Left renal pelvis (tissue), 4 donors: ENCODE results near the gene VIPAS39. TPM values are rescaled to one million over a fixed set of nuclear protein-coding genes. Genes with fewer than 3 reads are reported as not detected.
"Not testable (repeated sequence)": the region's sequence is repeated elsewhere in the genome, so short reads cannot be mapped to it uniquely, and the experiment has no call there.

Experiments
- DNase-seq, 4 donors: peaks; one replicate each; pipeline ENCODE4 v3.0.0-alpha.2; 2013; ENCODE audit warnings: low read depth in 4 of 4, low spot score in 3 of 4
- polyA plus RNA-seq, 4 donors: library from polyadenylated mRNA; unstranded; fragments of 120-200 nt; gene quantifications; one replicate each; pipeline ENCODE4 v1.2.1, GENCODE V29; 2013; ENCODE audit not compliant: insufficient read length in 4 of 4

VIPAS39 gene
- polyA plus RNA-seq, 4 donors = 25.0 to 34.6 (median 30.6) TPM

DNA sequence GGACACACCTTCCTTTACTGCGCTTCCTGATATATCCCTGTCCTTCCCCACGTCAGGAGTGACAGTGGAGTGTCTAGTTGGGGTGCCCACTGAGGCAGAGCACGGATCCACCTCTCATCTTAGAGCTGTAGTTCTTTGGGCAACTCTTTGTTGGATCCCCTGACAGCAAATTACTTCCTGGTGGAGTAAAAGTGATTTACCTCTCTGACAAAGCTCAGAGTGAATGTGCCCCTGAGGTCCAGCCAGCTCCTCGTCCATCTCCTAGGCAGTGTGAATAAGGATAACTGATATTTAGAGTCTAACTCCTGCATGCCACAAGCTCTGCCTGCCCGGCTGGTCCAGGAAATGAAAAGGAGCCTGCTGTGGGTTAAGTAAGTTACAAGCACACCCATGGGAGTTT lies 16.5 kb upstream of the VIPAS39 start:
- DNase-seq = no peak

GRCh38 chr14:77470224-77470870 lies 12.9 kb upstream of the VIPAS39 start:
- DNase-seq = no peak

GRCh38 chr14:77469539-77469938 lies 12.1 kb upstream of the VIPAS39 start:
- DNase-seq = no peak

DNA sequence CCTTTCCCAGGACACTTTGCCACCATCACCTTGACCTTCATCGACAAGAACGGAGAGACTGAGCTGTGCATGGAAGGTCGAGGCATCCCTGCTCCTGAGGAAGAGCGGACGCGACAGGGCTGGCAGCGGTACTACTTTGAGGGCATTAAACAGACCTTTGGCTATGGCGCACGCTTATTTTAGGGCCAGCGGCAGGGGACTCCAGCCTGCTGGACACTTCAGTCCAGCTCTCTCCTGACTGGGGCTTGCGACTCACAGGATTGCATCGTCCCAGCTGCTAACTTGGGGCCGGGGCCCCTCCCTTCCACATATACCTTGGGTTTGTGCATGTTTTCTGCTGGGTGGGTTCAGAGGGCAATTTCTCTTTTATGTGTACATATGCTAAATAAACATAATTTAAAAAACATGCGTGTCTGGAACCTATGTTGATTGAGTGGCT lies 11.7 kb upstream of the VIPAS39 start:
- no peak for DNase-seq

- DNase-seq = no peak
These were observed 10.4 kb upstream of the VIPAS39 start for GRCh38 chr14:77467801-77468200.

DNA sequence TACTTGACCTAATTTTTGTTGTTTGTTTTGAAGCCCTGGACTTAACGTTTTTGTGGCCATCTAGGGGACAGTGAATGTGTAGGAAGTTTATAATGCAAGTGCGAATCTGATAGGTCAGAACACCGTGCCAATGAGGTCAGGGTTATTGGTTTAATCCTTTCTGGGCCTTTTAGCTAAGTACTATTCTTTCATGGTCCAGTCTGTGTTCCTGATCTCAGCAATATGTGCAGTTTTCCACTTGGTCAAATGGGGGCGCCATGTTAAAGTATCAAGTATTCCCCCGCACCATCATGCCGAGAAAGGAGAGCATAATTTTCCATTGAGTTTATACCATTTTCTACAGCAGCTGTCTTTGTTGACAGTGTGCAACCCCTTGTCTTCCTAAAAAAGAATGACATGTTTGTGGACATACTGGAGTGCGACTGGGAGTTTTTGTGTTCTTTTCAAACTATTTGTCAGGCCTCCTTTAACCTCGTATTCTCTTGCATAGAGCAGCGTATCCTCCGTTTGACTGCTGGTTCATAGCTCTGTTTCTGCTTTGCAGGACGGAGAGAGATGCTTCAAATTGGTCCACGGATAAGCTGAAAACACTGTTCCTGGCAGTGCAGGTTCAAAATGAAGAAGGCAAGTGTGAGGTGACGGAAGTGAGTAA lies 1.8 kb upstream of the VIPAS39 start:
- DNase-seq = peak in 3 of 4 donors; percentile 58 to 64 (median 64)

GRCh38 chr14:77458249-77458950 lies 999 bp upstream of the VIPAS39 start:
- no peak for DNase-seq

GRCh38 chr14:77457115-77457521 lies 283 bp downstream of the VIPAS39 start:
- DNase-seq = no peak

GRCh38 chr14:77455966-77456640 lies 1.3 kb downstream of the VIPAS39 start:
- no peak for DNase-seq

GRCh38 chr14:77442196-77442595 lies 15.2 kb downstream of the VIPAS39 start:
- no peak for DNase-seq

DNA sequence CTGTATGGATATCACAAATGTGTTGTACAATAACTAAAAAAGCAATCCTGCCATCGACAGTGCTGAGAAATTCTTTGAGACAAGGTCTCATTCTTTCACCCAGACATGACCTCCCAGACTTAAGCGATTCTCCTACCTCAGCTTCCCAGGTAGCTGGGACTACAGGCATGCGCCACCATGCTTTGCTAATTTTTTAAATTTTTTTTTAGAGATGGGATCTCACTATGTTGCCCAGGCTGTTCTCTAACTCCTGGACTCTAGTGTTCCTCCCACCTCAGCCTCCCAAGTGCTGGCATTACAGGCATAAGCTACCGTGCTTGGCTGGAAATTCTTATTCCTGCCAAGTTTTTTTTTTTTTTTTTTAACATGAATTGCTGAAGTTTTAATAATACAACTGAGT lies 17.5 kb downstream of the VIPAS39 start:
- no peak for DNase-seq

- no peak for DNase-seq
These were observed 18.8 kb downstream of the VIPAS39 start for GRCh38 chr14:77438596-77438995.

GRCh38 chr14:77436042-77436441 lies 21.4 kb downstream of the VIPAS39 start:
- DNase-seq = no peak

GRCh38 chr14:77426396-77426795 lies 31.0 kb downstream of the VIPAS39 start:
- no peak for DNase-seq

DNA sequence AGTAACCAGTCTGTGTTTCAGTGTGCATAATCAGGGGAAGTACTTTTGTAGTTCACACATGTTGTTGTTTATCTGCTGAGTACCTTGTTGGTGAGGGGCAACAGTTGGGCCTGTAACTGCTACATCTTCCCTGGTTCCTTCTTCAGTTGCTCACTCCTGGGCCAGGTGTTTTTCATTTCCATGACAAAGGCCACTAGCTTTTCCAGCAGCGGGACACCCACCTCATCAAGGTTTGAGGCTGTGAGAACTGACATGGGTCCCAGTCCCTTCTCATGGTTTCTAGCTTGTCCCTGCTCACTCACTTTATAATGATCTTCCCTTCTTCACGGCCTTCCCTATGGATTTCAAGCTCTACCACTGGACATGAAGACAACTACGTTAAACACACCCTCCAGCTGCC lies 32.5 kb downstream of the VIPAS39 start:
- DNase-seq = no peak

GRCh38 chr14:77423423-77423822 lies 34.0 kb downstream of the VIPAS39 start, which contains the start of gene NOXRED1:
Gene NOXRED1, minus strand, starts transcription at chr14:77423523. Its CDS starts 634 bp downstream, at chr14:77422889.
- DNase-seq = no peak

GRCh38 chr14:77421201-77421600 lies 36.2 kb downstream of the VIPAS39 start:
- no peak for DNase-seq

DNA sequence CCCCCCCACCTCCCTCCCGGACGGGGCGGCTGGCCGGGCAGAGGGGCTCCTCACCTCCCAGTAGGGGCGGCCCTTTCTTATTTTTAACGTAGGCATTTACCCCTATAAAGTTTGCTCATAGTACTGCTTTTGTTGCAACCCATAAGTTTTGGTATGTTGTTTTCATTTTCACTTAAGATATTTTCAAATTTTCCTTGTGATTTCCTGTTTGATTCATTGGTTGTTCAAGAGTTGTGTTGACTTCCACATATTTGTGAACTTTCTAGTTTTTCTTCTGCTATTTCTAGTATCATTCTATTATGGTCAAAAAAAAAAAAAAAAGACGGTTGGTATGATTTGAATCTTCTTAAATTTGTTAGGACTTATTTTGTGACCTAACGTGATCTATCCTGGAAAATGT lies 40.6 kb downstream of the VIPAS39 start:
- no peak for DNase-seq

- not testable (repeated sequence) for DNase-seq
These were observed 41.3 kb downstream of the VIPAS39 start for GRCh38 chr14:77416098-77416497.

- not testable (repeated sequence) for DNase-seq
These were observed 41.9 kb downstream of the VIPAS39 start for GRCh38 chr14:77415403-77416030.

DNA sequence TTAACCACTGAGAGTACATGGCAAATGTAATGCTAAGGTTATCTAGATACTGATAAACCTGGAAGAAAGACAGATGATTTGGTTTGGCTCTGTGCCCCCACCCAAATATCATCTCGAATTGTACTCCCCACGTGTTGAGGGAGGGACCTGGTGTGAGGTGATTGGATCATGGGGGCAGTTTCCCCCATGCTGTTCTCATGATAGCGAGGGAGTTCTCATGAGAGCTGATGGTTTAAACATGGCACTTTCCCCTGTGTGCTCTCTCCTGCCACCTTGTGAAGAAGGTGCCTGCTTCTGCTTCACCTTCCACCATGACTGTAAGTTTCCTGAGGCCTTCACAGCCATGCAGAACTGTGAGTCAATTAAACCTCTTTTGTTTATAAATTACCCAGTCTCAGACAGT lies 48.3 kb downstream of the VIPAS39 start:
- DNase-seq = no peak
